Measurements from ENCODE around the gene KIF20B.
"Not testable (repeated sequence)": the region's sequence is repeated elsewhere in the genome, so short reads cannot be mapped to it uniquely, and the experiment has no call there.

Gene KIF20B

DNA sequence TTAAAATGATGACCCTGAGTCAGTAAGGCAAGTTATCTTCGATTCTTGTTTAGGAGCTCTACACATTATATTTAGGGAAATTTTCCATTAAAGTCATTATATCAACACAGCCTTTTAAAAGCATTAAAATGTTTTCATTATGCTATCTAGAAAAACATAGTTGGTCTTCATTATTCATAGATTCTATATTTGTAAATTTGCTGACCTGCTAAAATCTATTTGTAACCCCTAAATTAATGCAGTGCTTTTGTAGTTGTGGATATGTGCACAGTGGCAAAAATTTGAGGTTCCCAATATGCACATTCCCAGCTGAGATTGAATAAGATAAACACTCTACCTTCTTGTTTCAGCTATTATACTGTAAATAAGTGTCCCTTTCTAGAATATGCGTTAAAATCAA lies 81.1 kb downstream of the KIF20B start:
- no peak for DNase-seq

DNA sequence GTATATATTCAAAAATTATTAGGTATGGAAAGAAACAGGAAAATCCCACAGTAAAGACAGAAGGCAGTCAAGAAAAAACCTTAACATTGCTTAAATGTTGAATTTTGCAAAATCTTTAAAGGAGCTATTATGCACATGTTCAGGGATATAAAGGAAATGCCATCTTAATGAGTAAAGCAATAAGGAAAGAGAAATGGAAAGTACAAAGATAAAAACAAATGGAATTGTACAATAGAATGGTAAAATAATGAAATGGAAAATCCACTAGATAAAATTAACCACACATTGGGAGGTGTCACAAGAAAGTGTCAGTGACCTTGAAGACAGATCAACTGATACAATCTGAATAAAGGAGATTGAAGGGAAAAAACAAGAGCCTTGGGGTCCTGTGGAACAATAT lies 82.0 kb downstream of the KIF20B start:
- no peak for DNase-seq

DNA sequence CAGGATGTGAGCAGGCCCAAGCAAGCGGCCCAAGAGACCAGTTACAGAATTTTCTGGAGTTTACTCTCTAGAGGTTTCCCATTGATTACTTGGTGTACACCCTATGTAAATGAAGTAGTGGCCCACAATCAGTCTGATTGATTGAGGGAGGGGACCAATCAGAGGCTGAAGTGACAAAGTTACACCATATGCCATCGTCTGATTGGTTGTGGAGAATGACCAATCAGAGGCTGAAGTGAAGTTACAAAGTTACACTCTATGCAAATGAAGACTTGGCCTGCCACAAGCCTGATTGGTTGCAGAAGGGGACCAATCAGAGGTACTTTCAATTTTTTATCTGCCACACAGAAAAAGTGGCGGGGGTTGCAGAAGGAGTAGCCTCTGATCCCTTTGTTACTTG lies 83.7 kb downstream of the KIF20B start:
- no peak for DNase-seq

DNA sequence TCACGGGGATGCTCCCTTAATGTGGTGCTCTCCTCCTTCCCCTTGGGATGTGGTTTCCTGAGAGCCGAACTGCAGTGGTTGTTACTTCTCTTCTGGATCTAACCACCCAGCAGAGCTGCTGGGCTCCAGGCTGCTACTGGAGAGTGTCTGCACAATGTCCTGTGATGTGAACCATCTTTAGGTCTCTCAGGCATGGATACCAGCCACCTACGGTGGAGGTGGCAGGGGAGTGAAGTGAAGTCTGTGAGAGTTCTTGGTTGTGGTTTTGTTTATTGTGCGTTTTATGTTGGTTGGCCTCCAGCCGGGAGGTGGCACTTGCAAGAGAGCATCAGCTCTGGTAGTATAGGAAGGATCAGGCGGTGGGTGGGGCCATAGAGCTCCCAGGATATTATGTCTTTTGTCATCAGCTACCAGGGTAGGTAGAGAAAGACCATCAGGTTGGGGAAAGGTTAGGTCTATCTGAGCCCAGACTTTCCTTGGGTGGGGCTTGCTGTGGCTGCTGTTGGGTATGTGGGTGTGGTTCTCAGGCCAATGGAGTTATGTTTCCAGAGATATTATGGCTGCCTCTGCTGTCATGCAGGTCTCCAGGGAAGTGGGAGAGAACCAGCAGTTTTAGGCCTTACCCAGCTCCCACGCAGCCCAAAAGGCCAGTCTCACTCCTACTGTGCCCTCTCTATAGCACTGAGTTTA lies 87.9 kb downstream of the KIF20B start:
- DNase-seq, result no peak

GRCh38 chr10:89792187-89792586 lies 90.8 kb downstream of the KIF20B start:
- DNase-seq, result no peak

- peak; percentile 1 for DNase-seq
These were observed 92.4 kb downstream of the KIF20B start for GRCh38 chr10:89793649-89794254.

- DNase-seq, result no peak
These were observed 94.5 kb downstream of the KIF20B start for GRCh38 chr10:89795840-89796239.

DNA sequence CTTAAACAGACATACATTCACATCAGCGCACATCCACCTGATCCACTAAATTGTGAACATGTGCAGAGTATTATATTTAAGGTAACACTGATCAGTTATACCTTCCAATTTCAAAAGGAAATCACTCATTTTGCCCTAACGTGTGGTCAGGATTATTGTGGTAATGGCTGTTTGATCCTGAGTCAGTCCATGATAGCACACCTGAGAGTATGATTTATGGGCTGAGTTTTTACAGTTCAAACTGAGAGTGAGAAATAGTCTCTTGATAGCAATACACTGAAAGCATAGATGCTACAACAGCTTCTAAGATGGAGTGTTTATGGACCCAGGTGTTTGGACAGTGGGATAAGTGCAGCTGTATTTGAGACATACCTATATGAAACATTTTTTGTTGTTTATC lies 96.7 kb downstream of the KIF20B start:
- DNase-seq, result no peak

- no peak for DNase-seq
These were observed 98.2 kb downstream of the KIF20B start for GRCh38 chr10:89799573-89799972.

DNA sequence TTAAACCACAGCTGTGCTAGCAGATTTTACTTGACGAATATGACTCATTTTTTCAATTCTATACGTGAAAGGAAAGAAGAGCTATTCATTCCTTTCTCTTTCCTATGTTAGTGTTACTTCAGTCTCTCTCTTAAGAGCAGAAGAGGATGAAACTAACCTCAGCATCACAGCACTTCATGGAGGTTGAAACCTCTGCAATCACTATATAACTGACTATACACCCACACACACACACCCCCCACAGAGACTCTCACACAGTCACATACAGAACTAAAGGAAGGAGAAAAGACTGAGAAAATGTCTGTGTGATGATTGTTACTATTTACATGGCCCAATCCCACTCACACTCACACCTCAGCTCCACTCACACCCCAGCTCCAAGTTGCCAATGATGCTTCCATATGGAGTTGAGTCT lies 104.2 kb downstream of the KIF20B start:
- DNase-seq, result no peak

DNA sequence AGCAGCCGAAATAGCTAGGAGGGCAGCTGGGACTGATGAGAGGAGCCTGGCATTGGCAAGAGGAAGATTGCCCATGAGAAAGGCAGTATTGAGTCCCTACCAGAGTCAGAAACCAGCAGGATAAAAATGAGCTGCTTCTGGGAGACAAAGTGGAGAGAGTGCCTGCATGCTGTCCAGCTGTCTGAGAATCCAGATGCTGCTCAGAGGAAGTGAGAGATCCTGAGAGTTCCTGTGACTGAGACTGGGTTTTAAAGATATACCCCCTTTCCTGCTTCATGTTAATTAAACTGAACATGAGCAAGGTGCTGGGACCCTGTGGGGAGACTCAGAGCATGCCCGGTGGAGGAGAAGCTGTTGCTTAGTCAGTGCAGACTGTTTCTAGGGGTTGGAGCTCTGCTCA lies 107.5 kb downstream of the KIF20B start:
- DNase-seq, result no peak

DNA sequence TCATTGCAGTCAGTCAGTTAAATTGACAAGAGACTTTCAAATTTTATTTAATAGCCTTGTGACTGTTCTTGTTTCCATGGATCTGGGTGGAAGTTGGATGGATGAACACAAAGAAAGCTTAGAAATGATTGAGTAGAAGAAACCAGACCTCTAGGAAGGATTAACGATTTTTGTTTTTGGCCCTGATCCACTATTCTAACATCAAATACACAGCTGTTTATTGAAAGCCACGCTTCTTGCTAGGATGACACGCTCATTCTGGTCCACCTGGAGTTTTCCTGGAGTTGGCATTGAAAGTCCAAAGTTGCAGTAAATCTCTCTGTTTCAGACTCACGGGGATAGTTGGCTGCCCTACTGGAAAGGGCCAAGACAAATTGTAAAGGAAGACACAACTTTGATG lies 108.4 kb downstream of the KIF20B start:
- DNase-seq, result no peak

DNA sequence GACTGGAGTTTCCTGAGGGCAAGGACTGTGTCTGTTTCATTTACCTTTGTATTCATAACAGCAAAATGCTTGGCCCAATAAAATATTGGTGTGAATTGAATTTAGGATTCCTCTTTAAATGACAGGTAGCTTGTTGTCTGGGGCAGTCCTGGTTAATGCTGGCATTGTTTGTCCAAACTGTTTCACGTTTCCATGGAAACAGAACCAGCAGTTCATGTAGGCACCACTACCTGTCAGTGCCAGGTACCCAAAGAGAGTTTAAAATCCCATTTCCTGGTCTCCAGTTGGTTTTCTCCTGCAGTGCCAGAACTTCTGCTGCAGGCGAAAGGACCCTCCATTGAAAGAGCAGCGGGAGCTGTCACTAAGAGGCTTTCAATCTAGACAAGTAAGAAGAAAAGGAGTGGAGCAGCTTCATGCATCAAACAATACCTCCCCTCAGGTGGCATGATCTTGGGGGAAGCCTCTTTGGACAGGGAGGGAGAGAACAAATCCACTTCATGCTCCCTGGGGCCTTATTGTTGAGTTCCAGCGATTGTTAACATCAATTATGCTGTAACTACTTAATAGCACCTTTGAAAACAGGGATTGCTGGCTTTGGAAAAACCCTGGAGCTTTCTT lies 109.6 kb downstream of the KIF20B start:
- no peak for DNase-seq

DNA sequence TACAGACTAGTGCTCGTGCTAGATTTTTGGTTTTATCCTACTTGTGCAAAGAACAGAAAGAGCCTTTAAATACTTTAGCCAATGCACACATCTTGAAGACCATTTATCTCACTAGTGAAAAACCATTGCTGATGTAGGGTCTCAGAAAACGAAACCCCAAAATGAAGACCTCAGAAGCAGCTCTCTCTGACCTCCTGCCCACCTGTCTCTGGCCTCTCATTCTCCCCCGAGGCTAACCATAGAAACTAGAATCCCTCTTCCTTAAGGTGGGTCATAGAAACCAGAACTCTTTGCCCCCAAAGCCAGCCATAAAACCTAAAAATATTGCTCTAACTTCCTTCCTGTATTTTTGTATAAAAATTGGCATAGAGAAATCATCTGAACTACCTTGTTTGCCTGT lies 112.2 kb downstream of the KIF20B start:
- DNase-seq, result no peak

DNA sequence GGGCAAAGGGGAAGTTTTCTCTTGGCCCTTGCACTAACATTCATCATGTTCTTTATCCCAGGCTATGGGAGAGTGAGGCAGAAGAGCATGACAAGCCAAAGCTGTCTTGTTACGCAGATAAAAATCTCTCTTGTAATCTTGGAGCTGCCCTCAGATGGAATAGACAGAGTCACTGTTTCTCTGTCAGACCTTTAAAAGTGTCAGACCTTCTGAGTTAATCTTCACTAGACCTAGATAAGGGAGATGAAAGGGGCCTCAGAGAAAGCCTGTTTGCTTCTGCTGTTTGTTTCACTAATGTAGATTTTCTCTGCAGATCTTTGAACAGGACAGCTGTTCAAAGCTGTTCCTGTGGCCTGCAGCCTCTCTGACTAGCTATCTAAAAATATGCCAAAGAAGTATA lies 112.9 kb downstream of the KIF20B start:
- DNase-seq, result no peak

- no peak for DNase-seq
These were observed 113.9 kb downstream of the KIF20B start for GRCh38 chr10:89815049-89815853.

DNA sequence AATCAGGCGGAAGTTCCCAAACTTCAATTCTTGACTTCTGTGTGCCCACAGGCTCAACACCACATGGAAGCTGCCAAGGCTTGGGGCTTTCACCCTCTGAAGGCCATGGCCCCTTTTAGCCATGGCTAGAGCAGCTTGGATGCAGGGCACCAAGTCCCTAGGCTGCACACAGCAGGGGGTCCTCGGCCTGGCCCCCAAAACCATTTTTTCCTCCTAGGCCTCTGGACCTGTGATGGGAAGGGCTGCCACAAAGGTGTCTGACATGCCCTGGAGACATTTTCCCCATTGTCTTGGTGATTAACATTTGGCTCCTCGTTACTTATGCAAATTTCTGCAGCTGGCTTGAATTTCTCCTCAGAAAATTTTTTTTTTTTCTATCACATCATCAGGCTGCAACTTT lies 117.6 kb downstream of the KIF20B start:
- not testable (repeated sequence) for DNase-seq

Data from SIG-M5 (cell line).